ENCODE measurements around the gene RNASET2.

- TF ChIP-seq CTCF (optimal IDR thresholded peaks at IDR 0.05 in 1 of 3, IDR thresholded peaks at IDR 0.05 in 1 of 3, conservative IDR thresholded peaks at IDR 0.05 in 1 of 3; ENCODE audit: extremely low read depth in 1 of 3, insufficient read depth in 2 of 3, low read length in 3 of 3) (no peak), EZH2 (IDR thresholded peaks at IDR 0.05; ENCODE audit: low read length) (no peak)
Measured at GRCh38 chr6:166924531-166924930, 31.8 kb downstream of the RNASET2 start.

Data from keratinocyte (primary cell).